Measurements from ENCODE around the gene COL13A1. TPM values are rescaled to one million over a fixed set of nuclear protein-coding genes. Genes with fewer than 3 reads are reported as not detected.

Gene COL13A1
- total RNA-seq, 1 donor from 2014 or later = 0.43 TPM

DNA sequence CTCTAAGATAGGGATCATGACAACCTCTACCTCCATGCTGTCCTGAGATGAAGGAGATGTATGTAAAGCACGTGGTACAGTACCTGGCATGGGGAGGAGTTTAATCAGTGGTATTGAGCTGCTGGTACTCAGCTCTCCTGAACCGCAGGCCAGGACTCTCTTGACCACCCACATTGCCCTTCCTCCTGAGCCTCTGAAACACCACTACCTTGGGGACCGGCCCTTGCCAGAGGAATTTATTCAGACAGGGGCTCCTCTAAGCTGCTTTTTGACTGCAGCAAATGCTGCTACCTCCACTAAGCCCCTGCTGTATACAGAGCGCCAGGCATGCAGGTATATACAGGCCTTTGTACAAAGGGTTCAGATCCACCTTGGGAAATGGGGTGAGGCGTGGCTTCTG is 36.7 kb downstream of the COL13A1 start:
- TF ChIP-seq CTCF (IDR thresholded peaks at IDR 0.05; ENCODE audit: unreplicated experiment) = no peak
- no peak overlapping the region for H3K27ac Mint-ChIP-seq
- H3K36me3 Mint-ChIP-seq (ENCODE audit: insufficient read depth) = no peaks in the 10 kb centered on the region
- H3K4me3 Mint-ChIP-seq (ENCODE audit: low read depth) = no peak overlapping the region
- no peak for DNase-seq (ENCODE audit: low spot score, unreplicated experiment)
- H3K27me3 Mint-ChIP-seq = peaks cover 50% of the 10 kb centered on the region
- H3K4me1 Mint-ChIP-seq (ENCODE audit: low read depth) = no peaks in the 10 kb centered on the region
- H3K9me3 Mint-ChIP-seq (ENCODE audit: low read depth) = no peaks in the 10 kb centered on the region

- H3K36me3 Mint-ChIP-seq (ENCODE audit: insufficient read depth) = no peaks in the 10 kb centered on the region
- peaks cover 47% of the 10 kb centered on the region for H3K27me3 Mint-ChIP-seq
Measured at GRCh38 chr10:69838853-69839252, 37.1 kb downstream of the COL13A1 start.

DNA sequence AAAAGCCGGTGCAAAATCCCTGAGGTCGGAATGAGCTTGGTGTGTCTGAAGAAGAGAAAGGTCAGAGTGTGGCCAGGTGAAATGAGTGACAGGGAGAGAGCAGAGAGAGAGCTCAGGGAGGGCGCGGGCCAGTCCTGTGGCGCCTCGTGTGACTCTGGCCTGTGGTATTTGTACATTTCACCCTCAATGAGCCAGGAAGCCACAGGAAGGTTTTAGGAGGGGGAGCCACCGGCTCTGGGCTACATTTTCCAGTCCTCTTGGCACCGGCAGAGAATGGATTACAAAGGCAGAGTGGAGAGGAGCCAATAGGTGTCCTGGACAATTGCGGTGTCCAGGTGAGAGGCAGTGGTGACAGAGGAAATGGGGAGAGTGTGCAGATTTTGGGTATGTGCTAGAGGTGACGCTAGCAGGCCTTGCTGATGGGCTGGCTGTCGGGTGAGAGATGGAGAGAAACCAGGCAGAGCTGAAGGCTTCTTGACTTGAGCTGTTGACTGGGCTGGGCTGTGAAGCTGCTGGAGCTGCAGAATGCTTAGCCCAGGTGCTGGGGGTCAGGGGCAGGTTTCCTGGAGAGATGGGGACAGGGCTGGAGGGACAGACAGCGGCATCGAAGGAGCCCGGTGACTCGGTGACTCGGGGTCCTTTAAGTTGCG is 38.1 kb downstream of the COL13A1 start:
- no peak for TF ChIP-seq CTCF (IDR thresholded peaks at IDR 0.05; ENCODE audit: unreplicated experiment)
- Mint-ChIP-seq H3K27me3 (peaks cover 39% of the 10 kb centered on the region), H3K9me3 (ENCODE audit: low read depth) (no peaks in the 10 kb centered on the region), H3K4me1 (ENCODE audit: low read depth) (peaks cover 3% of the 10 kb centered on the region), H3K36me3 (ENCODE audit: insufficient read depth) (no peaks in the 10 kb centered on the region), H3K27ac (no peak overlapping the region), H3K4me3 (ENCODE audit: low read depth) (no peak overlapping the region)
- no peak for DNase-seq (ENCODE audit: low spot score, unreplicated experiment)

More at GRCh38 chr10:69838853-69839252, 37.1 kb downstream of the COL13A1 start:
- no peak overlapping the region for H3K27ac Mint-ChIP-seq
- H3K4me3 Mint-ChIP-seq (ENCODE audit: low read depth) = no peak overlapping the region
- no peak for DNase-seq (ENCODE audit: low spot score, unreplicated experiment)
- no peaks in the 10 kb centered on the region for H3K9me3 Mint-ChIP-seq (ENCODE audit: low read depth)
- no peaks in the 10 kb centered on the region for H3K4me1 Mint-ChIP-seq (ENCODE audit: low read depth)
- no peak for TF ChIP-seq CTCF (IDR thresholded peaks at IDR 0.05; ENCODE audit: unreplicated experiment)

GRCh38 chr10:69840773-69841172 is 39.1 kb downstream of the COL13A1 start:
- Mint-ChIP-seq H3K9me3 (ENCODE audit: low read depth) (no peaks in the 10 kb centered on the region), H3K27ac (no peak overlapping the region), H3K4me1 (ENCODE audit: low read depth) (peaks cover 3% of the 10 kb centered on the region), H3K36me3 (ENCODE audit: insufficient read depth) (no peaks in the 10 kb centered on the region), H3K27me3 (peaks cover 39% of the 10 kb centered on the region), H3K4me3 (ENCODE audit: low read depth) (no peak overlapping the region)
- no peak for TF ChIP-seq CTCF (IDR thresholded peaks at IDR 0.05; ENCODE audit: unreplicated experiment)
- no peak for DNase-seq (ENCODE audit: low spot score, unreplicated experiment)

GRCh38 chr10:69842020-69842419 is 40.3 kb downstream of the COL13A1 start:
- Mint-ChIP-seq H3K4me3 (ENCODE audit: low read depth) (no peak overlapping the region), H3K4me1 (ENCODE audit: low read depth) (peaks cover 7% of the 10 kb centered on the region), H3K9me3 (ENCODE audit: low read depth) (no peaks in the 10 kb centered on the region), H3K27ac (no peak overlapping the region), H3K36me3 (ENCODE audit: insufficient read depth) (no peaks in the 10 kb centered on the region), H3K27me3 (peaks cover 46% of the 10 kb centered on the region)
- no peak for TF ChIP-seq CTCF (IDR thresholded peaks at IDR 0.05; ENCODE audit: unreplicated experiment)
- no peak for DNase-seq (ENCODE audit: low spot score, unreplicated experiment)

All from progenitor cell of endocrine pancreas (in vitro differentiated cells).